ENCODE results near the gene CUL5.

DNA sequence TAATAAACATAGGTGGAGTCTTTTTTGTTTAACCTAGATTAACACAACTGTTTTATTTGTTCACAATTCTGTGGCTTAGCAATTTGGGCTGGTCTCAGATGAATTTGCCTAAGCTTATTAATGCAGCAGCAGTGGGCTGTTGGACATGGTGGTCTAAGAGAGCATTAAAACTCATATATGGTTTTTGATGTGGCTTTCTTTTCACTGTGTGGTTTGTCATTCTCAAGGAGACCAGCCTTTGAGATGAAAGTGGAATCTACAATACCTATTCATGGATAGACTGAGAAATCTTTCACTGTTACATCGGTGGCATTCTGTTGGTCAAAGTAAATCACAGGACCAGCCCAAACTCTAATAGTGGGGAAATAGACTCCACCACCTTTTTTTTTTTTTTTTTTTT is 39.6 kb downstream of the CUL5 start:
- no peak for TF ChIP-seq POLR2AphosphoS5 (IDR thresholded peaks at IDR 0.05; ENCODE audit: low read depth, low read length)
- TF ChIP-seq POLR2A (IDR thresholded peaks at IDR 0.05; ENCODE audit: low read depth, low read length), result no peak
